Uterus (tissue), 4 donors: ENCODE measurements around the gene DIPK1A. TPM values are rescaled to one million over a fixed set of nuclear protein-coding genes. Genes with fewer than 3 reads are reported as not detected.

ENCODE experiments used
- DNase-seq, 2 donors: peaks; one replicate each; pipeline ENCODE4 v3.0.0-alpha.2; 2019 to 2020
- H3K27ac ChIP-seq, 2 donors: fragments of 200-600 bp; sonication (generic); 1 replicate in 1 of 2; 2 replicates in 1 of 2; pipeline ENCODE4 v1.5.1; 2016 to 2018
- H3K27me3 ChIP-seq, 2 donors: fragments of 200-600 bp; sonication (generic); one replicate each; pipeline ENCODE4 v1.5.1; 2018 to 2019; ENCODE audit warnings: control low read depth in 1 of 2
- H3K36me3 ChIP-seq, 2 donors: fragments of 200-600 bp; sonication (generic); one replicate each; pipeline ENCODE4 v1.5.1; 2019; ENCODE audit warnings: control low read depth in 1 of 2
- H3K4me1 ChIP-seq, 2 donors: fragments of 200-600 bp; sonication (generic); one replicate each; pipeline ENCODE4 v1.5.1; 2018 to 2019; ENCODE audit warnings: control low read depth in 1 of 2
- H3K4me3 ChIP-seq, 2 donors: fragments of 200-600 bp; sonication (generic); 1 replicate in 1 of 2; 2 replicates in 1 of 2; pipeline ENCODE4 v1.5.1; 2018 to 2019; ENCODE audit warnings: mild to moderate bottlenecking in 1 of 2
- H3K9me3 ChIP-seq, 2 donors: fragments of 200-600 bp; sonication (generic); one replicate each; pipeline ENCODE4 v1.5.1; 2019; ENCODE audit warnings: control low read depth in 1 of 2
- CTCF ChIP-seq, 4 experiments: fragments of 200-600 bp in 2 of 4; fragments of 450-650 bp in 2 of 4; sonication (generic) in 2 of 4; IDR thresholded peaks; one replicate each; pipeline ENCODE4 v1.5.1; 2016 to 2019; ENCODE audit warnings: antibody characterized with exemption in 4 of 4, mild to moderate bottlenecking in 2 of 4, moderate library complexity in 1 of 4
- POLR2A ChIP-seq, 2 donors: fragments of 450-650 bp; IDR thresholded peaks; one replicate each; pipeline ENCODE4 v1.6.1; 2016; ENCODE audit warnings: antibody characterized with exemption in 2 of 2, mild to moderate bottlenecking in 1 of 2, moderate library complexity in 1 of 2
- intact Hi-C: fragments of 100-400 bp; cut with DNase I; formaldehyde crosslinking; loops from one replicate; pipeline ENCODE4 v1.15.1; 2023; ENCODE audit warnings: low total_unique reads
- total RNA-seq, 4 donors: library from RNA; depleted of rRNA in 3 of 4; stranded (reverse); fragments of >200 nt in 3 of 4; gene quantifications; one replicate each; pipeline versions ENCODE4 v1.1.0 to v1.2.4, GENCODE V29; 2014 to 2023
- donor health status: DM: yes; HTN: yes; CAD: no.

Gene DIPK1A
- total RNA-seq, 4 donors from 2014 or later = 15.5 to 28.4 (median 20.8) TPM

- Histone ChIP-seq H3K4me1 (no peaks in the 10 kb centered on the region), H3K4me3 (no peak overlapping the region), H3K9me3 (no peaks in the 10 kb centered on the region), H3K27me3 (no peaks in the 10 kb centered on the region), H3K36me3 (no peaks in the 10 kb centered on the region), H3K27ac (peak overlapping the region; percentile 38 to 48)
- intact Hi-C loops = no loop called here
- no peak for DNase-seq
- TF ChIP-seq CTCF (IDR thresholded peaks at IDR 0.05) (no peak), POLR2A (IDR thresholded peaks at IDR 0.05) (no peak)
Observed at GRCh38 chr1:92907949-92908684, 53.1 kb downstream of the DIPK1A start.

GRCh38 chr1:92903765-92904164 is 57.5 kb downstream of the DIPK1A start:
- DNase-seq = no peak
- H3K9me3 ChIP-seq = no peaks in the 10 kb centered on the region
- intact Hi-C loops = no loop called here
- no peaks in the 10 kb centered on the region for H3K36me3 ChIP-seq
- no peaks in the 10 kb centered on the region for H3K4me1 ChIP-seq
- H3K27ac ChIP-seq = no peak overlapping the region
- TF ChIP-seq CTCF (IDR thresholded peaks at IDR 0.05) (no peak), POLR2A (IDR thresholded peaks at IDR 0.05) (no peak)
- H3K4me3 ChIP-seq = no peak overlapping the region
- no peaks in the 10 kb centered on the region for H3K27me3 ChIP-seq

- Histone ChIP-seq H3K36me3 (no peaks in the 10 kb centered on the region), H3K27me3 (no peaks in the 10 kb centered on the region), H3K27ac (no peak overlapping the region), H3K9me3 (no peaks in the 10 kb centered on the region), H3K4me1 (no peaks in the 10 kb centered on the region), H3K4me3 (no peak overlapping the region)
- TF ChIP-seq CTCF (IDR thresholded peaks at IDR 0.05) = no peak
- no peak for TF ChIP-seq POLR2A (IDR thresholded peaks at IDR 0.05)
- DNase-seq = no peak
- intact Hi-C loops = no loop called here
Observed at GRCh38 chr1:92902406-92902744, 58.9 kb downstream of the DIPK1A start.

- no peaks in the 10 kb centered on the region for H3K36me3 ChIP-seq
- TF ChIP-seq CTCF (IDR thresholded peaks at IDR 0.05) = no peak
- TF ChIP-seq POLR2A (IDR thresholded peaks at IDR 0.05) = no peak
- no peaks in the 10 kb centered on the region for H3K9me3 ChIP-seq
- no peak for DNase-seq
- no peak overlapping the region for H3K27ac ChIP-seq
- intact Hi-C loops = no loop called here
- no peak overlapping the region for H3K4me3 ChIP-seq
- no peaks in the 10 kb centered on the region for H3K27me3 ChIP-seq
- no peaks in the 10 kb centered on the region for H3K4me1 ChIP-seq
Observed at GRCh38 chr1:92901699-92902405, 59.4 kb downstream of the DIPK1A start.

GRCh38 chr1:92901126-92901525 is 60.1 kb downstream of the DIPK1A start:
- H3K27me3 ChIP-seq = no peaks in the 10 kb centered on the region
- H3K36me3 ChIP-seq = no peaks in the 10 kb centered on the region
- DNase-seq = no peak
- H3K4me3 ChIP-seq = no peak overlapping the region
- H3K9me3 ChIP-seq = no peaks in the 10 kb centered on the region
- no peak overlapping the region for H3K27ac ChIP-seq
- TF ChIP-seq POLR2A (IDR thresholded peaks at IDR 0.05) = no peak
- no peak for TF ChIP-seq CTCF (IDR thresholded peaks at IDR 0.05)
- H3K4me1 ChIP-seq = no peaks in the 10 kb centered on the region
- intact Hi-C loops = no loop called here
